HCT116 (cell line): ENCODE data around the gene DAND5. TPM values are rescaled to one million over a fixed set of nuclear protein-coding genes. Genes with fewer than 3 reads are reported as not detected.

ENCODE experiments used
- ATAC-seq: fragments of 200-7000 bp; cut with Tn5 transposase; 2 replicates; pipeline ENCODE4 v1.9.1; 2020; ENCODE audit warnings: mild to moderate bottlenecking, moderate library complexity
- BruUV-seq: library from RNA; stranded (reverse); fragments of 400-500 nt; replicated peaks from 2 replicates; lab custom pipeline; 2021; lab: Mats Ljungman, UMichigan
- CTCF ChIA-PET: fragments of 300-600 bp; sonication (Branson Sonifier 250); formaldehyde crosslinking; loops from one replicate; lab custom pipeline; 2021; ENCODE audit warnings: antibody characterized with exemption; lab: Charles Lee
- POLR2A ChIA-PET: fragments of 300-600, 350-600 bp; sonication (Branson Sonifier 250); formaldehyde crosslinking; loops from one replicate; lab custom pipeline; 2021; ENCODE audit warnings: antibody characterized with exemption; lab: Charles Lee
- RAD21 ChIA-PET, 2 experiments: fragments of 300-600 bp; sonication (Branson Sonifier 250); formaldehyde crosslinking; loops; one replicate each; lab custom pipeline; 2023; ENCODE audit warnings: low total read pairs in 2 of 2; ENCODE audit not compliant: uncharacterized antibody in 2 of 2, unreplicated experiment in 2 of 2, low non-redundant PET in 1 of 2; lab: Charles Lee
- DNase-seq: peaks from one replicate; pipeline ENCODE4 v3.0.0-alpha.2; 2010; ENCODE audit warnings: low read depth, low spot score
- H2AFZ ChIP-seq: fragments of 200-600 bp; shearing (Covaris generic), sonication (generic); 2 replicates; pipeline ENCODE4 v1.6.1; 2017; ENCODE audit warnings: low read depth, mixed run types, mixed read lengths, antibody characterized with exemption, low read length; ENCODE audit not compliant: poor library complexity, severe bottlenecking
- H3K27ac ChIP-seq: 2 replicates; pipeline ENCODE4 v1.5.1; 2012; ENCODE audit warnings: low read depth, low read length
- H3K27me3 ChIP-seq: fragments of 200-600 bp; sonication (generic); 2 replicates; pipeline ENCODE4 v1.6.1; 2016; ENCODE audit warnings: mixed run types, low read length, mixed read lengths; ENCODE audit not compliant: insufficient read depth
- H3K36me3 ChIP-seq, 2 experiments: fragments of 200-500 bp in 1 of 2; fragments of 200-600 bp in 1 of 2; sonication (Bioruptor generic) in 1 of 2; sonication (generic) in 1 of 2; 2 replicates each; pipeline versions ENCODE4 v1.5.1 to v1.6.1; 2014 to 2016; ENCODE audit warnings: low read length in 2 of 2, inconsistent platforms in 1 of 2, mixed read lengths in 1 of 2, mixed run types in 1 of 2; ENCODE audit not compliant: insufficient read depth in 2 of 2, control insufficient read depth in 1 of 2
- H3K4me1 ChIP-seq, 2 experiments: fragments of 200-600 bp in 1 of 2; sonication (generic) in 1 of 2; 2 replicates each; pipeline versions ENCODE4 v1.5.1 to v1.6.1; 2012 to 2017; ENCODE audit warnings: low read length in 2 of 2, inconsistent platforms in 1 of 2, mild to moderate bottlenecking in 1 of 2, mixed read lengths in 1 of 2, mixed run types in 1 of 2, moderate library complexity in 1 of 2; ENCODE audit not compliant: insufficient read depth in 2 of 2, control insufficient read depth in 1 of 2
- H3K4me2 ChIP-seq: fragments of 200-600 bp; sonication (generic); 2 replicates; pipeline ENCODE4 v1.6.1; 2017; ENCODE audit warnings: mixed run types, low read length, mixed read lengths
- H3K4me3 ChIP-seq, 2 experiments: fragments of 200-600 bp in 1 of 2; sonication (generic) in 1 of 2; replicated peaks in 1 of 2; 2 replicates each; pipeline ENCODE4 v1.5.1; 2011 to 2016; ENCODE audit warnings: low read length in 2 of 2, control low read depth in 1 of 2, low read depth in 1 of 2, mild to moderate bottlenecking in 1 of 2, mixed read lengths in 1 of 2, mixed run types in 1 of 2
- H3K79me2 ChIP-seq: fragments of 200-600 bp; sonication (generic); 2 replicates; pipeline ENCODE4 v1.6.1; 2017; ENCODE audit warnings: mild to moderate bottlenecking, mixed run types, low read length, moderate library complexity, mixed read lengths; ENCODE audit not compliant: insufficient read depth
- H3K9ac ChIP-seq: fragments of 200-600 bp; sonication (generic); 2 replicates; pipeline ENCODE4 v1.6.1; 2016; ENCODE audit warnings: low read length, mixed read lengths
- H3K9me2 ChIP-seq: fragments of 200-600 bp; sonication (generic), shearing (Covaris generic); 2 replicates; pipeline ENCODE4 v1.6.1; 2017; ENCODE audit warnings: mixed run types, mild to moderate bottlenecking, moderate library complexity; ENCODE audit not compliant: insufficient read depth
- H3K9me3 ChIP-seq, 2 experiments: fragments of 200-500 bp in 1 of 2; fragments of 200-600 bp in 1 of 2; sonication (Bioruptor generic) in 1 of 2; sonication (generic) in 1 of 2; 2 replicates each; pipeline ENCODE4 v1.6.1; 2014 to 2017; ENCODE audit warnings: low read length in 2 of 2, mixed read lengths in 2 of 2, inconsistent platforms in 1 of 2, low read depth in 1 of 2, mild to moderate bottlenecking in 1 of 2, mixed run types in 1 of 2, moderate library complexity in 1 of 2; ENCODE audit not compliant: control insufficient read depth in 1 of 2, insufficient read depth in 1 of 2
- H4K20me1 ChIP-seq: fragments of 200-600 bp; sonication (generic), shearing (Covaris generic); 2 replicates; pipeline ENCODE4 v1.6.1; 2017; ENCODE audit warnings: mixed run types, mild to moderate bottlenecking, moderate library complexity; ENCODE audit not compliant: insufficient read depth
- ATF3 ChIP-seq: IDR thresholded peaks from 2 replicates; pipeline ENCODE4 v1.6.1; 2012
- CEBPB ChIP-seq: IDR thresholded peaks from 2 replicates; pipeline ENCODE4 v1.6.1; 2012; ENCODE audit warnings: low read depth
- CTCF ChIP-seq, 3 experiments: fragments of 200-600 bp in 1 of 3; sonication (generic) in 1 of 3; IDR thresholded peaks in 2 of 3; conservative IDR thresholded peaks in 1 of 3; 2 replicates each; pipeline ENCODE4 v1.5.1; 2012 to 2017; ENCODE audit warnings: low read depth in 2 of 3, low read length in 2 of 3, antibody characterized with exemption in 1 of 3, borderline replicate concordance in 1 of 3, control low read depth in 1 of 3, mild to moderate bottlenecking in 1 of 3, mixed read lengths in 1 of 3, mixed run types in 1 of 3, moderate library complexity in 1 of 3; ENCODE audit not compliant: insufficient read depth in 1 of 3
- EGR1 ChIP-seq: IDR thresholded peaks from 2 replicates; pipeline ENCODE4 v1.6.1; 2012; ENCODE audit warnings: low read depth
- ELF1 ChIP-seq: IDR thresholded peaks from 2 replicates; pipeline ENCODE4 v1.6.1; 2012; ENCODE audit warnings: low read depth, borderline replicate concordance
- EZH2phosphoT487 ChIP-seq: fragments of 200-600 bp; IDR thresholded peaks from 2 replicates; pipeline ENCODE4 v1.6.1; 2018; ENCODE audit warnings: antibody characterized with exemption, borderline replicate concordance
- POLR2AphosphoS5 ChIP-seq: IDR thresholded peaks from 2 replicates; pipeline ENCODE4 v1.6.1; 2011; ENCODE audit warnings: mild to moderate bottlenecking, low read depth, low read length, moderate library complexity
- ZFX ChIP-seq: fragments of 450-650 bp; IDR thresholded peaks from 2 replicates; pipeline ENCODE4 v1.6.1; 2017
- ZNF274 ChIP-seq: fragments of 200-500 bp; sonication (Bioruptor generic); IDR thresholded peaks from 2 replicates; pipeline ENCODE4 v1.6.1; 2014; ENCODE audit warnings: mild to moderate bottlenecking, low read depth, low read length, inconsistent platforms
- intact Hi-C: fragments of 100-400 bp; cut with micrococcal nuclease; formaldehyde crosslinking; loops from 2 replicates; pipeline ENCODE4 v1.10.0; 2022
- total RNA-seq: library from RNA; stranded (reverse); gene quantifications from one replicate; pipeline ENCODE4 v1.2.1, GENCODE V29; 2021; ENCODE audit not compliant: unreplicated experiment
- TF ChIP-seq, protein P1 (sequence below): IDR thresholded peaks from 2 replicates; pipeline ENCODE4 v1.6.1; 2012

The DAND5 gene
- total RNA-seq, 1 experiment from 2014 or later, result 0.25 TPM

DNA sequence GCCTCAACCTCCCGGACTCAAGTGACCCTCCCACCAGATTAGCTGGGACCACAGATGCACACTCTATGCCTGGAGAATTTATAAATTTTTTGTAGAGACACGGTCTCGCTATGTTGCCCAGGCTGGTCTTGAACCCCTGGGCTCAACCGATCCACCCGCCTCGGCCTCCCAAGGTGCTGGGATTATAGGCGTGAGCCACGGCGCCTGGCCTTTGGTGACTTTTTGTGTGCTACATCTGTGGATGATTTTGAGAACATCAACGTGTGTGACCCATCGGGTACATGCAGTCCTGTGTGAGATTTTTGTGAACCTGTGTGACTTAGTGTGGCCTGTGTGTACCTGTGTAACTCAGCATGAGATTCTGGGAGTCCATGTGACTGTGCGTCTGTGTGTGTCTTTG lies 17.4 kb downstream of the DAND5 start:
- Histone ChIP-seq H3K9ac (no peak overlapping the region), H3K27me3 (no peaks in the 10 kb centered on the region), H3K4me1 (peaks cover 21 to 28% of the 10 kb centered on the region in 2 experiments; a peak in 3 of 4 replicates), H3K27ac (no peak overlapping the region), H3K36me3 (no peaks in the 10 kb centered on the region), H3K4me2 (no peak overlapping the region), H3K9me3 (no peaks in the 10 kb centered on the region), H3K79me2 (no peaks in the 10 kb centered on the region), H3K4me3 (no peak overlapping the region), H2AFZ (no peak overlapping the region), H3K9me2 (no peaks in the 10 kb centered on the region), H4K20me1 (no peaks in the 10 kb centered on the region)
- intact Hi-C loops, result no loop called here
- DNase-seq (no peak), ATAC-seq (no peak)
- RAD21 ChIA-PET, result no interaction called here
- BruUV-seq, result no TSS peak
- POLR2A ChIA-PET, result no interaction called here
- no peak for TF ChIP-seq ELF1
- CTCF ChIA-PET, result interaction anchor here (2.3 kb wide), 1 partner anchor 46 kb away, joined by 16 read pairs; no protein-coding TSS in a partner anchor

DNA sequence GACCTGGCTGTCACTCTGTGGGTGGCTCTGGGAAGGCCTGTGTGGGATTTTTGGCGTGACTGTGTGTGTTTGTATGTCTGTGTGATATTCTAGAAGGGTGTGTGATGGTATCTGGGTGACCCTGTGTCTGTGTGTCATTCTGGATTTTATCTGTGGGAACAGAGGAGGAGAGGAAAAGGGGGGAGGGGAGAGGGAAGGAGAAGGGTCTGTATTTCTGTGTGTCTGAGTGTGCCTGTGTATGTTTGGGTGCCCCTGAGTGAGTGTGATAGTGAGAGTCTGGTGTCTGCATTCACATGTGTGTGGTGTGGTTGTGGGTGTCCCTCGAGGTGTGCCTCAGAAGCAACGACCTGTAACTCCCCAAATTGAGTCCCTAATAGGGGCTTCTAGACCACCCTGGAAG lies 17.8 kb downstream of the DAND5 start:
- no peak overlapping the region for H2AFZ ChIP-seq
- H3K79me2 ChIP-seq, result no peaks in the 10 kb centered on the region
- no peaks in the 10 kb centered on the region for H3K9me2 ChIP-seq
- intact Hi-C loops, result no loop called here
- H4K20me1 ChIP-seq, result no peaks in the 10 kb centered on the region
- DNase-seq, result no peak
- no peak for TF ChIP-seq CEBPB
- no peak for TF ChIP-seq EZH2phosphoT487
- TF ChIP-seq POLR2AphosphoS5, result no peak
- no peak for TF ChIP-seq ZNF274
- TF ChIP-seq ZFX, result no peak
- no peak for TF ChIP-seq CTCF (IDR thresholded peaks at IDR 0.05 in 2 of 3, conservative IDR thresholded peaks at IDR 0.05 in 1 of 3; ENCODE audit: borderline replicate concordance in 1 of 3, insufficient read depth in 1 of 3, low read depth in 2 of 3, low read length in 2 of 3)
- TF ChIP-seq ATF3, result no peak
- TF ChIP-seq EGR1, result no peak
- TF ChIP-seq, protein P1, sequence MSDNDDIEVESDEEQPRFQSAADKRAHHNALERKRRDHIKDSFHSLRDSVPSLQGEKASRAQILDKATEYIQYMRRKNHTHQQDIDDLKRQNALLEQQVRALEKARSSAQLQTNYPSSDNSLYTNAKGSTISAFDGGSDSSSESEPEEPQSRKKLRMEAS, result no peak
- H3K4me1 ChIP-seq, result peaks cover 21 to 28% of the 10 kb centered on the region in 2 experiments; a peak in 3 of 4 replicates
- H3K9ac ChIP-seq, result no peak overlapping the region
- H3K27ac ChIP-seq, result no peak overlapping the region
- BruUV-seq, result no TSS peak
- CTCF ChIA-PET, result no interaction called here
- POLR2A ChIA-PET, result no interaction called here
- H3K4me3 ChIP-seq, result no peak overlapping the region
- no peaks in the 10 kb centered on the region for H3K36me3 ChIP-seq
- no peak for ATAC-seq
- no peaks in the 10 kb centered on the region for H3K9me3 ChIP-seq
- H3K4me2 ChIP-seq, result no peak overlapping the region
- RAD21 ChIA-PET, result no interaction called here
- H3K27me3 ChIP-seq, result no peaks in the 10 kb centered on the region
